Mesendoderm (in vitro differentiated cells): ENCODE results near the gene ANKMY1.

Source experiments
- DNase-seq: peaks from one replicate; pipeline ENCODE4 v3.0.0; 2013
- H2AK5ac ChIP-seq: 2 replicates; pipeline ENCODE4 v1.6.1; 2013; ENCODE audit warnings: low read length, inconsistent platforms
- H2BK120ac ChIP-seq: 2 replicates; pipeline ENCODE4 v1.6.1; 2013; ENCODE audit warnings: low read depth, mild to moderate bottlenecking, low read length, moderate library complexity, mixed read lengths
- H2BK15ac ChIP-seq: replicated peaks from 2 replicates; pipeline ENCODE4 v1.6.1; 2013; ENCODE audit warnings: low read depth, mild to moderate bottlenecking, moderate library complexity
- H2BK5ac ChIP-seq: 2 replicates; pipeline ENCODE4 v1.6.1; 2013; ENCODE audit warnings: low read length, inconsistent platforms
- H3K18ac ChIP-seq: 2 replicates; pipeline ENCODE4 v1.6.1; 2013; ENCODE audit warnings: mild to moderate bottlenecking, low read length, mixed read lengths
- H3K23ac ChIP-seq: one replicate; pipeline ENCODE4 v1.6.1; 2013; ENCODE audit warnings: low read length
- H3K27ac ChIP-seq: 2 replicates; pipeline ENCODE4 v1.5.1; 2013; ENCODE audit warnings: low read depth, mild to moderate bottlenecking, inconsistent platforms, low read length, moderate library complexity
- H3K27me3 ChIP-seq: 2 replicates; pipeline ENCODE4 v1.6.1; 2013; ENCODE audit warnings: low read length, control low read depth, mild to moderate bottlenecking, inconsistent platforms; ENCODE audit not compliant: insufficient read depth, poor library complexity
- H3K36me3 ChIP-seq: 2 replicates; pipeline ENCODE4 v1.6.1; 2013; ENCODE audit warnings: low read length, inconsistent platforms; ENCODE audit not compliant: control insufficient read depth, insufficient read depth
- H3K4ac ChIP-seq: one replicate; pipeline ENCODE4 v1.6.1; 2013; ENCODE audit warnings: low read depth, mild to moderate bottlenecking, low read length, moderate library complexity
- H3K4me1 ChIP-seq: 2 replicates; pipeline ENCODE4 v1.6.1; 2013; ENCODE audit warnings: low read depth, low read length, inconsistent platforms; ENCODE audit not compliant: control insufficient read depth
- H3K4me2 ChIP-seq: 2 replicates; pipeline ENCODE4 v1.6.1; 2013; ENCODE audit warnings: low read length
- H3K4me3 ChIP-seq: 2 replicates; pipeline ENCODE4 v1.5.1; 2013; ENCODE audit warnings: mild to moderate bottlenecking, low read length
- H3K56ac ChIP-seq: one replicate; pipeline ENCODE4 v1.6.1; 2013; ENCODE audit warnings: low read length
- H3K79me1 ChIP-seq: 2 replicates; pipeline ENCODE4 v1.6.1; 2013; ENCODE audit warnings: low read length, inconsistent platforms
- H3K79me2 ChIP-seq: 2 replicates; pipeline ENCODE4 v1.6.1; 2013; ENCODE audit warnings: mild to moderate bottlenecking, low read length; ENCODE audit not compliant: control insufficient read depth, insufficient read depth
- H3K9ac ChIP-seq: 2 replicates; pipeline ENCODE4 v1.6.1; 2013; ENCODE audit warnings: low read length, inconsistent platforms
- H4K5ac ChIP-seq: one replicate; pipeline ENCODE4 v1.6.1; 2013; ENCODE audit warnings: low read length
- H4K8ac ChIP-seq: one replicate; pipeline ENCODE4 v1.6.1; 2013; ENCODE audit warnings: low read depth, mild to moderate bottlenecking, control low read depth, low read length, moderate library complexity
- WGBS: extraction: QIAGEN DNeasy Blood & Tissue Kit; methylation state at CpG from one replicate; pipeline ENCODE4 v1.1.7; 2013; ENCODE audit warnings: low lambda C conversion rate, missing lambda C conversion rate; ENCODE audit not compliant: insufficient coverage; ENCODE audit errors: extremely low coverage; 5-methylcytosine and 5-hydroxymethylcytosine counted together

ANKMY1 gene

DNA sequence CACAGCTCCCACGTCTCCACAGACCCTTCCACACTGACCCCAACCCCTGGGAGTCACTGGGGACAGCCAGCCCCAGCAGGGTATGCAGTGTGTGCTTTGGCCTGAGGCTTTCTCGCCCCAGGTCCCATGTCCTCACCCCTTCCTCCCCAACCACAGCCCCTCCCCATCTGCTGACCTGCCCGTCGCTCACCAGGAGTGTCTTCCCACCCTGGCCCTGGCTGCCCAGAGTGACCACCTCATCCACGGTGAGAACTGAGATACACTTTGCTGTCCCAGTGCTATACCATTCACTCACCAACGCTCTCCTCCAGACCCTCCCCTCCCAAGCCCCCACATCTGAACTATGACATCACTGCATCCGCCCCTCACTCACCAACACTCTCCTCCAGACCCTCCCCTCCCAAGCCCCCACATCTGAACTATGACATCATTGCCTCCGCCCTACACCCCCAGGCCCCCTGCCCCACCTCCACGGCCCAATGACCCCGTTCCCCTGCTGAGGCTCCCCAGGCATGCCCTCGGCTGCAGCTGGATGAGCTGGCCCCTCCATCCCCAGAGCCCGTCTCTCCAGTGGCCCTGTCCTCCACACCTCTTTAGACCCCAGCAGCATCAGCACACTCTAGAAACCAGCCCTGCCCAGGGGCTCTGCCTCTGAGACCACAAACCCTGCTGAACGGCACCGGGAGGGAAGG lies 55.2 kb downstream of the ANKMY1 start:
- H2BK120ac ChIP-seq, result no peak overlapping the region
- no peak overlapping the region for H4K5ac ChIP-seq
- H3K23ac ChIP-seq, result no peak overlapping the region
- H3K4me1 ChIP-seq, result no peaks in the 10 kb centered on the region
- no CpG with 5 or more reads among the region's 14 CpGs for WGBS
- H3K79me2 ChIP-seq, result no peaks in the 10 kb centered on the region
- H3K27me3 ChIP-seq, result no peaks in the 10 kb centered on the region
- H3K36me3 ChIP-seq, result no peaks in the 10 kb centered on the region
- H3K56ac ChIP-seq, result no peak overlapping the region
- H3K4ac ChIP-seq, result no peak overlapping the region
- H2BK5ac ChIP-seq, result no peak overlapping the region
- DNase-seq, result no peak
- H3K79me1 ChIP-seq, result no peaks in the 10 kb centered on the region
- no peak overlapping the region for H2BK15ac ChIP-seq
- no peak overlapping the region for H2AK5ac ChIP-seq
- no peak overlapping the region for H4K8ac ChIP-seq
- no peak overlapping the region for H3K18ac ChIP-seq
- no peak overlapping the region for H3K9ac ChIP-seq
- no peak overlapping the region for H3K4me2 ChIP-seq
- H3K27ac ChIP-seq, result no peak overlapping the region
- H3K4me3 ChIP-seq, result no peak overlapping the region

DNA sequence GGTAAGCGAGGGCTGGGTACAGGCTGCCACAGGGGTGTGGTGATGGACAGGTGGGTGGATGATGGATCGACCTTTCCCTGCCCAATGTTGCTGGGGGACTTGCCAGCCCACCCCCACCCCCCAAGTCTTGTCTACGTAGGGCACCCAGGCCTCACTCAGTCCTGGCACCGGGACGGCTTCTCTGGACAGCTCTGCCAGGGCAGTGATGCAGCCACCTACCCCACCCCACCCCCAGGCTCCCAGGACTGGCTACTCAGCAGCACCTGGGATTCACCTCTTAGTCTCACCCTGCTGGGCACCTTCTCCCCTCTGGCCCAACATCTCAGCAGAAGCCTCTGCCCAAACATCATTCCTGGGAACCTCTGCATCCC lies 55.7 kb downstream of the ANKMY1 start:
- no peak overlapping the region for H2BK15ac ChIP-seq
- no peaks in the 10 kb centered on the region for H3K4me1 ChIP-seq
- no peaks in the 10 kb centered on the region for H3K36me3 ChIP-seq
- no peak overlapping the region for H3K23ac ChIP-seq
- no peak overlapping the region for H3K4ac ChIP-seq
- no peaks in the 10 kb centered on the region for H3K79me2 ChIP-seq
- no peaks in the 10 kb centered on the region for H3K79me1 ChIP-seq
- no peak overlapping the region for H2BK120ac ChIP-seq
- no peak overlapping the region for H3K9ac ChIP-seq
- no peak overlapping the region for H3K27ac ChIP-seq
- no peak overlapping the region for H3K18ac ChIP-seq
- H3K4me2 ChIP-seq, result no peak overlapping the region
- no peak overlapping the region for H2AK5ac ChIP-seq
- no peak overlapping the region for H4K8ac ChIP-seq
- no peak overlapping the region for H3K4me3 ChIP-seq
- no peak for DNase-seq
- H3K27me3 ChIP-seq, result no peaks in the 10 kb centered on the region
- H3K56ac ChIP-seq, result no peak overlapping the region
- no peak overlapping the region for H4K5ac ChIP-seq
- no peak overlapping the region for H2BK5ac ChIP-seq
- WGBS, result no CpG with 5 or more reads among the region's 5 CpGs

DNA sequence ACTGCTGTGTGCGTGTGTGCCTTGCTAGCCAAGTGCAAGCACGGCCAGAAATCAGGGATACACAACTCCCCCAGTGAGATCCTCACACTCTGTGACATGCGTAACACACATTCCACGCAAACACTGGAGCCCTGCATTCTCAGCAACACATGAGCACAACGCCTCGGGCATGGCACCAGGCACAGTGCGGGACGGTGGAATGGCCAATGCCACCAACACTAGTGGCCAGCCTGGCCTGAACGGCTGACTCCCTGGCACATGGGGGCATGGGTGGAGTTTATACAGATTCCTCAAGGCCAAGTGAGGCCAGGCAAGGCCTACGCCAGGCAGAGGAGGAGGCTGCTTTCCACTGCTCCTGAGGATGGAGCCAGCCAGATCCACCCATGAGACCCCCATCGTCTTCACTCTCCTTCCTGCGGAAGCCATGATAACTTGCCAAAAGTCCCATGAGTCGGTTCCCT lies 56.2 kb downstream of the ANKMY1 start:
- H3K18ac ChIP-seq, result no peak overlapping the region
- no peak overlapping the region for H3K4me3 ChIP-seq
- H3K27ac ChIP-seq, result no peak overlapping the region
- no peaks in the 10 kb centered on the region for H3K27me3 ChIP-seq
- H3K79me1 ChIP-seq, result no peaks in the 10 kb centered on the region
- H3K4ac ChIP-seq, result no peak overlapping the region
- no peaks in the 10 kb centered on the region for H3K36me3 ChIP-seq
- H2BK120ac ChIP-seq, result no peak overlapping the region
- no CpG with 5 or more reads among the region's 13 CpGs for WGBS
- no peak overlapping the region for H3K23ac ChIP-seq
- no peak overlapping the region for H3K56ac ChIP-seq
- H2AK5ac ChIP-seq, result no peak overlapping the region
- no peak overlapping the region for H4K8ac ChIP-seq
- no peak overlapping the region for H4K5ac ChIP-seq
- no peak overlapping the region for H3K9ac ChIP-seq
- no peaks in the 10 kb centered on the region for H3K4me1 ChIP-seq
- no peak for DNase-seq
- H3K4me2 ChIP-seq, result no peak overlapping the region
- H2BK15ac ChIP-seq, result no peak overlapping the region
- H3K79me2 ChIP-seq, result no peaks in the 10 kb centered on the region
- no peak overlapping the region for H2BK5ac ChIP-seq

DNA sequence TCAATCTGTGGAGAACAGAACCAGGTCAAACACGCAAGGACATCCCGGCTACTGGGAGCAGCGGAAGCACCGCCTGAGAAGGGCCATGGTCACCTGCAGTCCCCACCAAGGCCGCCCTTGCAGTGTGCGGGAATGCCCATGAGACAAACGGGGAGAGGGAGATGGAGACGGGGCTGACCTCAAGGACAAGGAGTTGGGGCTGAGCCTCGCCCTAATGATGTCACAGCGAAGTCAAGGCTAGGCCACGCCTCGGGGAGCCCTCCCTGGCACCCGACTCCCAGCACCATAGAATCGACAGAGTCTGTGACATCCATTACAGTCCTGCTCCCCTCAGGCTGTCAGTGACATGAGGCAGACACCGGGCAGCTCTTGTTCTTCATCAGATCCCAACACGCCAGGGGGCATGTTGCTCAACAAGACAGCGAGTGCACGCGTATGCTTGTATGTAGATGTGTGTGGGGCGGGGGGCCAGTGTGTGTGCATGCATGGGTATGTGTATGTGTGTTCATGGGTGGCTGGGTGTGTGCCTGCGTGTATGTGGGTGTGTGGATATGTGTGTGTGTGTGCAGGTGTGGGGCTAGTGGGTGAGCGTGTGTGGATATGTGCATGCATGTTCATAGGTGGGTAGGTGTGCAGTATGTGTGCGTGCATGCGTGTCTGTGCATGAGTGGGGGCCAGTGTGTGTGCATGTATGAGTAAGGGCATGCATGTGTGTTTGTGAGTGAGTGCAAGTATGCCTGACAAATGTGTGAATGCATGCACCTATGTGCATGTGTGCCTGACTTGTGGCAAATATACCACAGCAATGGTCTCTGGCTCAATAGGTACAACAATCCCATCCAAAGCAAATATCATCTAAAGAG lies 57.0 kb downstream of the ANKMY1 start:
- no peak for DNase-seq

DNA sequence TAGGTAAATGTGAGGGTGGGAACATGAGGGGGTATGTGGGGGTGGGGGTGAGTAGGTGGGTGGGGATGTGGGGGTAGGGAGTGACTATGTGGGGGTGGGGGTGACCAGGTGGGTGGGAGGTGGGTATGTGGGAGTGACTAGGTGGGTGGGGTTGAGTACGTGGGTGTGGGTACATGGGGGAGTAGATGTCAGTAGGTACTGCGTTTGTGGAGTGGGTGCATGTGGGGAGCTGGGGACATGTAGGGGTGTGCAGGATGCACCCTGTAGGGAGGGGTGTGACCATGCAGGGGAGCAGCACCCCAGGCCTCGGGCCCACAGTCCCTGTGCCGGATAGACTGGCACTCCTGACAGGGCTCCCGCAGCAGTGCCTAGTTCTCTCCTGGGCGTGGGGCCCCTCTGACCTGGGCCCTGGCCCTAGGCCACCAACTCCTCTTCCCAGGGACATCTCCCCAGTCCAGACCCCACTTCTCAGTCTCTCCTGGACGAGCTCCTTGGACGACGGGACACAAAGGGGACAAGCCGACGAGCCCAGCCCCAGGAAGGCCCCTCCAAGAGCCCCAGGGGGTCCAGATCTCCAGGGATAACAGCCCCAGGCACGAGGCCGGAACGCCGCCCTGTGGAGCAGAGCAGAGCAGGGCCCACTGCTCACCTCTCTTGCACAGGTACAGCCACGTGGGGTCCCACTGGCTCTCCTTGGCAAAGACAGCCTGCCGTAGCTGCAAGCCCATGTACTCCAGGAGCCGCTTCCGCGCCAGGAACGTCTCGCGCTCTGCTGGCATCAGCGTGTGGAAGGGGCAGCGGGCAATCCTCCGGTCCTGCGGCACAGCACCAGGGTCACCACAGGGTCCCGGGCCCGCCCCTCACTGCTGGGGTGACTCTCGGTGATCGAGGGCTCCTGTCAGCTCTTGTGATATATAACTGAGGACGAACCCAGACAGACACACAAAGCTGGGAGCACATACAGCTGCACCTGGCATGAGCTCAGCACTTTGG lies 58.2 kb downstream of the ANKMY1 start:
- Histone ChIP-seq H3K9ac (no peak overlapping the region), H3K4me1 (no peaks in the 10 kb centered on the region), H3K4ac (no peak overlapping the region), H3K27me3 (no peaks in the 10 kb centered on the region), H3K79me1 (no peaks in the 10 kb centered on the region), H3K36me3 (no peaks in the 10 kb centered on the region), H3K18ac (no peak overlapping the region), H3K56ac (no peak overlapping the region), H4K5ac (no peak overlapping the region), H3K79me2 (no peaks in the 10 kb centered on the region), H2BK120ac (no peak overlapping the region), H2BK15ac (no peak overlapping the region), H2BK5ac (no peak overlapping the region), H4K8ac (no peak overlapping the region), H2AK5ac (no peak overlapping the region), H3K23ac (no peak overlapping the region), H3K27ac (no peak overlapping the region), H3K4me2 (no peak overlapping the region), H3K4me3 (no peak overlapping the region)
- DNase-seq, result no peak
- WGBS, result no CpG with 5 or more reads among the region's 32 CpGs

More for the DNA sequence above, 57.0 kb downstream of the ANKMY1 start:
- Histone ChIP-seq H4K8ac (no peak overlapping the region), H2AK5ac (no peak overlapping the region), H3K36me3 (no peaks in the 10 kb centered on the region), H3K56ac (no peak overlapping the region), H3K4me1 (no peaks in the 10 kb centered on the region), H3K27me3 (no peaks in the 10 kb centered on the region), H3K4me2 (no peak overlapping the region), H3K79me2 (no peaks in the 10 kb centered on the region), H3K9ac (no peak overlapping the region), H4K5ac (no peak overlapping the region), H2BK120ac (no peak overlapping the region), H3K4ac (no peak overlapping the region), H3K23ac (no peak overlapping the region), H3K79me1 (no peaks in the 10 kb centered on the region), H3K27ac (no peak overlapping the region), H2BK15ac (no peak overlapping the region), H2BK5ac (no peak overlapping the region), H3K4me3 (no peak overlapping the region), H3K18ac (no peak overlapping the region)
- no CpG with 5 or more reads among the region's 24 CpGs for WGBS
